Spleen (tissue), 11 donors: ENCODE data around the gene ZEB2. TPM values are rescaled to one million over a fixed set of nuclear protein-coding genes. Genes with fewer than 3 reads are reported as not detected.

Experiments used
- DNase-seq: peaks from one replicate; pipeline ENCODE4 v3.0.0-alpha.2; 2020
- H3K27ac ChIP-seq, 8 donors: fragments of 200-600 bp; sonication (generic) in 7 of 8; 1 replicate in 4 of 8; 2 replicates in 4 of 8; pipeline versions ENCODE4 v1.5.0 to v1.8.0; 2016 to 2021; ENCODE audit warnings: inconsistent platforms in 4 of 8, mild to moderate bottlenecking in 4 of 8, moderate library complexity in 1 of 8
- H3K27me3 ChIP-seq, 7 donors: fragments of 200-600 bp; sonication (generic) in 6 of 7; replicated peaks in 1 of 7; 1 replicate in 4 of 7; 2 replicates in 3 of 7; pipeline versions ENCODE4 v1.5.0 to v1.8.0; 2016 to 2021; ENCODE audit warnings: inconsistent platforms in 3 of 7, mild to moderate bottlenecking in 1 of 7
- H3K36me3 ChIP-seq, 6 donors: fragments of 200-600 bp; sonication (generic) in 5 of 6; 1 replicate in 4 of 6; 2 replicates in 2 of 6; pipeline versions ENCODE4 v1.5.0 to v1.8.0; 2016 to 2021; ENCODE audit warnings: inconsistent platforms in 2 of 6
- H3K4me1 ChIP-seq, 6 donors: fragments of 200-600 bp; sonication (generic) in 5 of 6; 1 replicate in 3 of 6; 2 replicates in 3 of 6; pipeline versions ENCODE4 v1.5.0 to v1.8.0; 2016 to 2021; ENCODE audit warnings: inconsistent platforms in 3 of 6
- H3K4me3 ChIP-seq, 8 donors: fragments of 200-600 bp; sonication (generic) in 7 of 8; 1 replicate in 4 of 8; 2 replicates in 4 of 8; pipeline versions ENCODE4 v1.5.0 to v1.8.0; 2016 to 2021; ENCODE audit warnings: inconsistent platforms in 4 of 8, mild to moderate bottlenecking in 4 of 8, moderate library complexity in 2 of 8
- H3K9me3 ChIP-seq, 8 donors: fragments of 200-600 bp; sonication (generic) in 7 of 8; 1 replicate in 4 of 8; 2 replicates in 4 of 8; pipeline versions ENCODE4 v1.5.0 to v1.8.0; 2016 to 2021; ENCODE audit warnings: inconsistent platforms in 4 of 8
- CTCF ChIP-seq, 11 experiments: fragments of 200-600 bp in 7 of 11; fragments of 450-650 bp in 4 of 11; sonication (generic) in 4 of 11; IDR thresholded peaks in 8 of 11; conservative IDR thresholded peaks in 3 of 11; 1 replicate in 7 of 11; 2 replicates in 4 of 11; pipeline versions ENCODE4 v1.4.0 to v1.8.0; 2016 to 2021; ENCODE audit warnings: antibody characterized with exemption in 11 of 11, inconsistent platforms in 4 of 11, mild to moderate bottlenecking in 1 of 11
- POLR2A ChIP-seq, 3 donors: fragments of 450-650 bp; IDR thresholded peaks; one replicate each; pipeline ENCODE4 v1.5.1; 2017; ENCODE audit warnings: antibody characterized with exemption in 3 of 3, mild to moderate bottlenecking in 1 of 3
- POLR2AphosphoS5 ChIP-seq, 3 donors: sonication (generic); formaldehyde crosslinking; IDR thresholded peaks; one replicate each; pipeline ENCODE4 v1.5.1; 2017; ENCODE audit warnings: antibody characterized with exemption in 3 of 3
- WGBS, 5 donors: extraction: QIAGEN DNeasy Blood & Tissue Kit in 3 of 5; methylation state at CpG; one replicate each; pipeline versions ENCODE4 v1.1.5 to v1.1.7; 2013 to 2018; 5-methylcytosine and 5-hydroxymethylcytosine counted together
- intact Hi-C: fragments of 100-400 bp; cut with DNase I; formaldehyde crosslinking; loops from one replicate; pipeline ENCODE4 v1.15.0; 2023; ENCODE audit warnings: low total_unique reads
- polyA plus RNA-seq, 3 donors: library from polyadenylated mRNA; stranded (reverse); fragments of 200-250 nt; gene quantifications; one replicate each; pipeline ENCODE4 v1.2.1, GENCODE V29; 2013
- total RNA-seq, 7 donors: library from RNA; depleted of rRNA in 3 of 7; stranded (reverse); fragments of >200 nt in 3 of 7; fragmentation: NEBNext Ultra II Directional in 4 of 7; extraction: Animal tissue kit (Norgen Biotek cat#: 25700) in 4 of 7; gene quantifications; one replicate each; pipeline versions ENCODE4 v1.1.0 to v1.2.1, GENCODE V29; 2016 to 2021
- donor health status: healthy with polysubstance abuse.
- donor health status: DM: no; HTN: no; CAD: no; lungs with moderate emphysema.
- donor health status: DM: no; HTN: no; CAD: no.
- donor health status: Bipolar disorder and iron deficiency.
- donor health status: healthy.
- donor health status: DM: no; HTN: no; CAD: no.
- donor health status: DM: yes; HTN: yes; CAD: no.

Gene ZEB2
- total and polyA plus RNA-seq, 10 donors, result 25.5 to 362 (median 240) TPM

GRCh38 chr2:144376460-144376859, 143.5 kb downstream of the ZEB2 start:
- Histone ChIP-seq H3K27me3 (no peaks in the 10 kb centered on the region), H3K4me1 (peaks cover 7 to 82% (median 59%) of the 10 kb centered on the region in 6 donors), H3K9me3 (no peaks in the 10 kb centered on the region), H3K27ac (peak overlapping the region in 1 of 8 donors; percentile 9), H3K4me3 (no peak overlapping the region), H3K36me3 (no peaks in the 10 kb centered on the region)
- intact Hi-C loops, result no loop called here
- DNase-seq, result no peak
- 48 to 80% (median 60%) methylated on average over 2 of the region's 2 CpGs for WGBS, 5 donors
- TF ChIP-seq CTCF (IDR thresholded peaks at IDR 0.05 in 8 of 11, conservative IDR thresholded peaks at IDR 0.05 in 3 of 11) (no peak), POLR2AphosphoS5 (IDR thresholded peaks at IDR 0.05) (no peak), POLR2A (IDR thresholded peaks at IDR 0.05) (no peak)

GRCh38 chr2:144374163-144374661, 145.7 kb downstream of the ZEB2 start:
- Histone ChIP-seq H3K27me3 (no peaks in the 10 kb centered on the region), H3K36me3 (no peaks in the 10 kb centered on the region), H3K9me3 (no peaks in the 10 kb centered on the region), H3K4me1 (peaks cover 7 to 68% (median 48%) of the 10 kb centered on the region in 6 donors), H3K27ac (peak overlapping the region in 7 of 8 donors; percentile 46 to 80 (median 51)), H3K4me3 (no peak overlapping the region)
- intact Hi-C loops, result no loop called here
- no peak for TF ChIP-seq CTCF (IDR thresholded peaks at IDR 0.05 in 8 of 11, conservative IDR thresholded peaks at IDR 0.05 in 3 of 11)
- TF ChIP-seq POLR2A (IDR thresholded peaks at IDR 0.05), result no peak
- no peak for TF ChIP-seq POLR2AphosphoS5 (IDR thresholded peaks at IDR 0.05)
- no peak for DNase-seq
- WGBS, 5 donors, result 22 to 35% (median 28%) methylated on average over 6 of the region's 6 CpGs

- intact Hi-C loops, result no loop called here
- no peaks in the 10 kb centered on the region for H3K36me3 ChIP-seq
- H3K27ac ChIP-seq, result peak overlapping the region in 7 of 8 donors; percentile 36 to 80 (median 51)
- peak overlapping the region in 1 of 8 donors; percentile 21 for H3K4me3 ChIP-seq
- DNase-seq, result no peak
- no peaks in the 10 kb centered on the region for H3K9me3 ChIP-seq
- peaks cover 7 to 60% (median 43%) of the 10 kb centered on the region in 6 donors for H3K4me1 ChIP-seq
- 25 to 49% (median 36%) methylated on average over 10 of the region's 10 CpGs for WGBS, 5 donors
- TF ChIP-seq POLR2A (IDR thresholded peaks at IDR 0.05) (no peak), POLR2AphosphoS5 (IDR thresholded peaks at IDR 0.05) (peak in 1 of 3 donors; percentile 27)
- H3K27me3 ChIP-seq, result no peaks in the 10 kb centered on the region
These were observed 147.4 kb downstream of the ZEB2 start for GRCh38 chr2:144372410-144373080.

- TF ChIP-seq POLR2AphosphoS5 (IDR thresholded peaks at IDR 0.05), result no peak
- no peak for TF ChIP-seq POLR2A (IDR thresholded peaks at IDR 0.05)
- TF ChIP-seq CTCF (IDR thresholded peaks at IDR 0.05 in 8 of 11, conservative IDR thresholded peaks at IDR 0.05 in 3 of 11), result no peak
- Histone ChIP-seq H3K36me3 (no peaks in the 10 kb centered on the region), H3K9me3 (no peaks in the 10 kb centered on the region), H3K4me3 (no peak overlapping the region), H3K27me3 (no peaks in the 10 kb centered on the region), H3K27ac (no peak overlapping the region), H3K4me1 (peaks cover 7 to 47% (median 36%) of the 10 kb centered on the region in 6 donors)
- no peak for DNase-seq
- WGBS, 5 donors, result 24 to 35% (median 25%) methylated on average over 4 of the region's 4 CpGs
- intact Hi-C loops, result no loop called here
These were observed 148.9 kb downstream of the ZEB2 start for GRCh38 chr2:144370937-144371584.
